ENCODE results near the gene IRX6.

DNA sequence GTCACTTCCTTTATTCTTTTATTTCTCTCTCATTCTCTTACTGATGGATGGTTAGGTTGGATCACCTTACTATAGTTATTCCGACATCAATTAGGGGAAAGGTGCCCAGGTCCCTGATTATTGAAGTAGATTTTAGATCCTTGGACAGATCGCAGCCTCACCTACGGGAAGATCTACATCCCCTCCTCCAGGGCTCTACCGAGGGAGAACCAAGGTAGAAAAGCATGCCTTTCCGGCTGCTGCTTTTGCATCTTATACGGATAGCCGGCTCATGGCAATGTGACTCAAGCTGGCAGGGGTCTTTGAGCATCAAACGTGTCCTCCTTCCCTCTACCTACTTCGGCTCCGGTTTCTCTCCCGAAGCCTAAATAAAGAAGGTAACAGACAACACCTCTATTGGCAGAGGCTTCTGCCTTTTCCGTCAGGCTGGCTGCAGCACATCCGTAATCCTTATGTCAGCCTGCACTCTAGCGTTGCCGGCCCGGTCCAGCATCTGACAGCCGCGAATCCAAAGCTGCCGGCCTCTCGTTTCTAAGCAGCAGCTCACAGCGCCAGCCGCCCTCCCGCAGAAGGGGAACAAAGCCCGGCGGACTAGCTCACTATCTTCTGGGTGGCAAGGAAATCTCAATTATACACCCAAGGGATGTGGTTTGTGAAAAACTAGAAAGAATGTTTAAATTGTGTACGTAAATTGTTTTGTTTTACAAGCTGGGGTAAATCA is 46.9 kb downstream of the IRX6 start:
- TF ChIP-seq, protein P1, sequence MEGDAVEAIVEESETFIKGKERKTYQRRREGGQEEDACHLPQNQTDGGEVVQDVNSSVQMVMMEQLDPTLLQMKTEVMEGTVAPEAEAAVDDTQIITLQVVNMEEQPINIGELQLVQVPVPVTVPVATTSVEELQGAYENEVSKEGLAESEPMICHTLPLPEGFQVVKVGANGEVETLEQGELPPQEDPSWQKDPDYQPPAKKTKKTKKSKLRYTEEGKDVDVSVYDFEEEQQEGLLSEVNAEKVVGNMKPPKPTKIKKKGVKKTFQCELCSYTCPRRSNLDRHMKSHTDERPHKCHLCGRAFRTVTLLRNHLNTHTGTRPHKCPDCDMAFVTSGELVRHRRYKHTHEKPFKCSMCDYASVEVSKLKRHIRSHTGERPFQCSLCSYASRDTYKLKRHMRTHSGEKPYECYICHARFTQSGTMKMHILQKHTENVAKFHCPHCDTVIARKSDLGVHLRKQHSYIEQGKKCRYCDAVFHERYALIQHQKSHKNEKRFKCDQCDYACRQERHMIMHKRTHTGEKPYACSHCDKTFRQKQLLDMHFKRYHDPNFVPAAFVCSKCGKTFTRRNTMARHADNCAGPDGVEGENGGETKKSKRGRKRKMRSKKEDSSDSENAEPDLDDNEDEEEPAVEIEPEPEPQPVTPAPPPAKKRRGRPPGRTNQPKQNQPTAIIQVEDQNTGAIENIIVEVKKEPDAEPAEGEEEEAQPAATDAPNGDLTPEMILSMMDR (IDR thresholded peaks at IDR 0.05), result no peak
- no peak for TF ChIP-seq NR3C1 (CRISPR knock-in tag; conservative IDR thresholded peaks at IDR 0.05; ENCODE audit: low read depth)
- TF ChIP-seq, protein P2, sequence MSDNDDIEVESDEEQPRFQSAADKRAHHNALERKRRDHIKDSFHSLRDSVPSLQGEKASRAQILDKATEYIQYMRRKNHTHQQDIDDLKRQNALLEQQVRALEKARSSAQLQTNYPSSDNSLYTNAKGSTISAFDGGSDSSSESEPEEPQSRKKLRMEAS (CRISPR knock-in tag; IDR thresholded peaks at IDR 0.05), result no peak
- TF ChIP-seq CBFB (CRISPR knock-in tag; IDR thresholded peaks at IDR 0.05; ENCODE audit: low read depth), result no peak
- no peak for TF ChIP-seq NR2C2 (CRISPR knock-in tag; IDR thresholded peaks at IDR 0.05)
- TF ChIP-seq, protein P3, sequence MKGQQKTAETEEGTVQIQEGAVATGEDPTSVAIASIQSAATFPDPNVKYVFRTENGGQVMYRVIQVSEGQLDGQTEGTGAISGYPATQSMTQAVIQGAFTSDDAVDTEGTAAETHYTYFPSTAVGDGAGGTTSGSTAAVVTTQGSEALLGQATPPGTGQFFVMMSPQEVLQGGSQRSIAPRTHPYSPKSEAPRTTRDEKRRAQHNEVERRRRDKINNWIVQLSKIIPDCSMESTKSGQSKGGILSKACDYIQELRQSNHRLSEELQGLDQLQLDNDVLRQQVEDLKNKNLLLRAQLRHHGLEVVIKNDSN (CRISPR knock-in tag; IDR thresholded peaks at IDR 0.05), result no peak
- no peak for TF ChIP-seq TEAD4 (CRISPR knock-in tag; IDR thresholded peaks at IDR 0.05)
- TF ChIP-seq SP1 (CRISPR knock-in tag; conservative IDR thresholded peaks at IDR 0.05), result no peak
- TF ChIP-seq, protein P4, sequence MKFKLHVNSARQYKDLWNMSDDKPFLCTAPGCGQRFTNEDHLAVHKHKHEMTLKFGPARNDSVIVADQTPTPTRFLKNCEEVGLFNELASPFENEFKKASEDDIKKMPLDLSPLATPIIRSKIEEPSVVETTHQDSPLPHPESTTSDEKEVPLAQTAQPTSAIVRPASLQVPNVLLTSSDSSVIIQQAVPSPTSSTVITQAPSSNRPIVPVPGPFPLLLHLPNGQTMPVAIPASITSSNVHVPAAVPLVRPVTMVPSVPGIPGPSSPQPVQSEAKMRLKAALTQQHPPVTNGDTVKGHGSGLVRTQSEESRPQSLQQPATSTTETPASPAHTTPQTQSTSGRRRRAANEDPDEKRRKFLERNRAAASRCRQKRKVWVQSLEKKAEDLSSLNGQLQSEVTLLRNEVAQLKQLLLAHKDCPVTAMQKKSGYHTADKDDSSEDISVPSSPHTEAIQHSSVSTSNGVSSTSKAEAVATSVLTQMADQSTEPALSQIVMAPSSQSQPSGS (CRISPR knock-in tag; IDR thresholded peaks at IDR 0.05; ENCODE audit: borderline replicate concordance, low read depth), result no peak
- TF ChIP-seq, protein P5, sequence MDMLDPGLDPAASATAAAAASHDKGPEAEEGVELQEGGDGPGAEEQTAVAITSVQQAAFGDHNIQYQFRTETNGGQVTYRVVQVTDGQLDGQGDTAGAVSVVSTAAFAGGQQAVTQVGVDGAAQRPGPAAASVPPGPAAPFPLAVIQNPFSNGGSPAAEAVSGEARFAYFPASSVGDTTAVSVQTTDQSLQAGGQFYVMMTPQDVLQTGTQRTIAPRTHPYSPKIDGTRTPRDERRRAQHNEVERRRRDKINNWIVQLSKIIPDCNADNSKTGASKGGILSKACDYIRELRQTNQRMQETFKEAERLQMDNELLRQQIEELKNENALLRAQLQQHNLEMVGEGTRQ (CRISPR knock-in tag; IDR thresholded peaks at IDR 0.05), result no peak

All from WTC11 (cell line).